Measurements from ENCODE around the gene LNPK. TPM values are rescaled to one million over a fixed set of nuclear protein-coding genes. Genes with fewer than 3 reads are reported as not detected.

The LNPK gene
- total and polyA plus RNA-seq, 9 of the 15 experiments (the other 6 are each of a cell fraction or from before 2014, with no cell fraction given), result 6.4 to 40.4 (median 21.3) TPM

- TF ChIP-seq SIN3B (IDR thresholded peaks at IDR 0.05; ENCODE audit: low read depth) (peak; percentile 52; the same call in 1 of the 2 replicates), GMEB1 (CRISPR knock-in tag; IDR thresholded peaks at IDR 0.05) (peak; percentile 69; the same call in 1 of the 2 replicates), WHSC1 (IDR thresholded peaks at IDR 0.05; ENCODE audit: low read length) (no peak), E2F6 (IDR thresholded peaks at IDR 0.05; ENCODE audit: borderline replicate concordance in 1 of 2, extremely low read depth in 1 of 2, insufficient read depth in 1 of 2, insufficient read length in 1 of 2, low read depth in 1 of 2, low read length in 1 of 2, poor library complexity in 1 of 2, severe bottlenecking in 1 of 2) (peak; percentile 81 to 98), PML (IDR thresholded peaks at IDR 0.05; ENCODE audit: low read length) (peak; percentile 66; the same call in 1 of the 2 replicates), ZNF431 (CRISPR knock-in tag; IDR thresholded peaks at IDR 0.05) (no peak; the same call in 1 of the 2 replicates), STAT5B (CRISPR knock-in tag; IDR thresholded peaks at IDR 0.05) (no peak), ZC3H4 (CRISPR knock-in tag; IDR thresholded peaks at IDR 0.05; ENCODE audit: borderline replicate concordance) (0 out of 2 replicates have a peak, but pooled peaks have one; percentile 64), USF1 (CRISPR knock-in tag; IDR thresholded peaks at IDR 0.05) (peak; percentile 98), ZNF444 (CRISPR knock-in tag; IDR thresholded peaks at IDR 0.05) (no peak), CREBBP (IDR thresholded peaks at IDR 0.05; ENCODE audit: low read depth, low read length) (no peak), ATF2 (CRISPR knock-in tag; IDR thresholded peaks at IDR 0.05) (no peak), SRF (CRISPR knock-in tag; IDR thresholded peaks at IDR 0.05) (peak in 1 of 2 experiments; percentile 73; a peak in 1 of 4 replicates), KDM2B (CRISPR knock-in tag; IDR thresholded peaks at IDR 0.05) (no peak), ZNF77 (CRISPR knock-in tag; IDR thresholded peaks at IDR 0.05) (no peak), COPS2 (conservative IDR thresholded peaks at IDR 0.05) (no peak), ZNF134 (CRISPR knock-in tag; conservative IDR thresholded peaks at IDR 0.05) (no peak), THAP7 (CRISPR knock-in tag; IDR thresholded peaks at IDR 0.05) (no peak; the same call in 1 of the 2 replicates), ZNF699 (CRISPR knock-in tag; IDR thresholded peaks at IDR 0.05; ENCODE audit: insufficient replicate concordance) (no peak), RB1 (IDR thresholded peaks at IDR 0.05; ENCODE audit: low read depth) (peak; percentile 94), ZBTB8A (IDR thresholded peaks at IDR 0.05; ENCODE audit: partially characterized antibody) (no peak)
Measured at GRCh38 chr2:176001916-176002687, at the start of gene LNPK (continued).

All from K562 (cell line).